Cerebellar nuclear complex (tissue), 1 donor: ENCODE data around the gene LEMD2.

ENCODE experiments used
- DNase-seq, 2 experiments: peaks; one replicate each; lab custom pipeline; 2025; lab: John Stamatoyannopoulos, UW

The LEMD2 gene

DNA sequence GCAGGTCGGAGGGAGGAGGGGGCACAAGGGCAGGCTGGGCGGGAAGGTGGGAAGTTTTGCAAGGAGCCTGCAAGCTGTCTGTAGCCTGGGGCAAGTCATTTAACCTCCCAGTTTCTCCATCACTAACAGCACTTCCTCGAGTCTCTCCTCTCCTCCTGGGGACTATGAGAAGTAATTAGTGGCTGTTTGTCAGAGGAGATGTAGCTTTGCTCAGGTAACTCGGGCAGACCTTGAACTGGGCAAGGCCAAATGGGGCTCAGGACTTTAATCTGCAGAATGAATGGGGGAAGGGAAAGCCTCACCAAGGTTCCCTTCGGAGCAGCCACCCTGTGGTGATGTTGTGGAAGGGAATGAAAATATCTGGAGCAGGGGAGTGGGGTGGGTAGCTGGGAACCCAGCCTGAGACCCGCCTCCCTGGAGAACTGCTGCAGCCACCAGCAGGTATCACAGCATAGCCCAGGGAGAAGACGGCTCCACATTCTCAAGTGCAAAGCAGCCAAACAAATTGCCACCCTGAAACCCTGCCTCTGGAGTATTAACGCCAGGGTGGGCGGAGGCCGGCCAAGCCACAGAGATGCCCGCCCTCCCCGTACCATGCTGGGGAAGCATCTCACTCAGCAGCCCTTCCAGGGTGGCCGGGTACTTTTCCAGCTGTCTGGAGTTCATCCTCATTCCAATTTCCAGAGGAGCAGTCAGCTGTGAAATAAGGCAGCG lies 6.1 kb upstream of the LEMD2 start:
- no peak for DNase-seq

DNA sequence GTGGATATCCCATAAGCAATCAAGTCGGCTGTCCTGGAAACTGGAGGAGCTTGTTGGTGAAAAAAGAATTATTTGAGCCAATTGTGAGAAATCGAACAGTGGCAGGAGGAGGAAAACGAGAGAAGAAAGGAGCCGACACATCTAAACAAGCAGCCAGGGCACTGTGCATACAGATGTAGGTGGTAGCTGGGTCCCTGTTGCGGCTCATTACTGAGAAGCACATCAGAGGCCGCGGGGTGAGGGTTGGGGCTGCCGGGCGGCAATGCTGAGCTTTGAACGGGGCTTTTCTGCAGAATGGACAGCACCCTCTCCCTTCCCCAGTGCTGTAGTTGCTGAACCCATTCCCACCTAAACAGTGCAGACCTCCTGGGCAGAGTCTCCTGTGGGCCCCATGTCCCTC lies 4.1 kb upstream of the LEMD2 start:
- DNase-seq = no peak

DNA sequence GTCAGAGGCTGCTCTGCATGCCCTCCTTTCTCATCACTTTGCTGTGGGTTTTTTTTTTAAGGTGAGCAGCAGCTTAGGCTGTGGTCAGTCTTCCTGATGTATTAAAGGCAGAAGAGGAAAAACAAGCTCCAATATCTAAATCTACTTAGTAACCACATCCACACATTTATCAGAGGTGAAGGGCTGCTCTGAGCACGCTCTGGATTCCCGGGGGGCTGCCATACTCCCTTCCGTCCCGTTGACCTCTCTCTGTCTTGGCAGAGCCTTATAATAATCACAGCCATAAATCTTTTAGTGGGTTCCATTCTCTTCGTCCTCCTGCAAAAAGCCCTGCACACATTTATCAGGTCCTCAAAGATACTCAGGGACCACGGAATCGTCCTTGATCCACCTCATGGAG lies 2.7 kb upstream of the LEMD2 start:
- DNase-seq = no peak

DNA sequence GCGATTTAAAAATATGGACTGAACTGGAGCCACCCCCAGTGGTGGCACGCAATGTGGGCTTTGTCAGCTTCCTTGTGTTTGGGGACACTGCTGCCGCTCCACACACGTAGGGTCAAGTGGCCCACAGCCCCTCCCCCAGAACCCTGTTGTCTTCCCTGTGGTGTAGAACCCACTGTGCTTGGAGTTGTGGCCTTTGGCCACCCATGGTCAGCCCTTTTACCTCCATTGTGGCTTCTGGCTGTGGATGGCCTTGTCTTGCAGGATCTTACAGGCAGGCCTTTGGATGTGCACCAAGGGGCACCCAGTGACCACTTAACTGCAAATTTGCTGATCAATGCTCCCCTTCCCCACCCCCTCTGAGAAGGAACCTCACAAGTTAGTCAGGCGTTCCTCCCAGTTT lies 2.0 kb upstream of the LEMD2 start:
- no peak for DNase-seq

DNA sequence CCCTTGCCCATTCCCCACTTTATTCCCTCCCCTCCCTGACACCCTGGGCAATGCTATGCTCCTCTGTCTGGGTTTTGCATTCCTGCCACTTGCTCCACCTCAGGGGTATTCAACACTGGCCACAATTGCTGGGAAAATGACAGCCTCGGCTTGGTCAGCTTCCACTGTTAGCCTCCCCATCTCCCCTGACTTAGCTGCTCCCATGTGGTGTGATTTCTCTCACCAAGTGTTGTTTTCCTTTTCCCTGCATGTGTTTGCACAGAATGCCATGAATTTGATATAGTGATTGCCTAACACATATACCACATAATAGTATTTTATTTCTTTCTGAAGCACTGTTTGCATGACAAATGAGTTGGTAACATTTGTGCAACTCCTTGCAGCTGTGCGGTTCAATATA lies 1.4 kb upstream of the LEMD2 start:
- no peak for DNase-seq

DNA sequence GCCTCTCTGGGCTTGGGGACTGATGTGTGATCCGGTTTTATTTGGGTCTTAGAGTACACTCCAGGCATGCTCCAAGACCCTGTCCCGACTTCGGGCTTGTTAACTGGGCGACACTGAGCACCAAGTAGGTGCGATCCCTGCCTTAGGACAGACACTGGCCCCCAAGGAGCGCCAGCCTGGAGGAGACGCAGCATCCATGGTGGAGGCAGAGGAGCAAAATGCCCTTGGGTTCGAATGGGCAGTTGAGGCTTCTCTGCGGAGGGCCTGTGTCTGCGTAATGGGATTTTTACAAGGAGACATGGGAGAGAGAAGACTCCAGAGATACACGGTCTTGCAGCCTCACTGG lies 593 bp upstream of the LEMD2 start:
- DNase-seq = no peak

DNA sequence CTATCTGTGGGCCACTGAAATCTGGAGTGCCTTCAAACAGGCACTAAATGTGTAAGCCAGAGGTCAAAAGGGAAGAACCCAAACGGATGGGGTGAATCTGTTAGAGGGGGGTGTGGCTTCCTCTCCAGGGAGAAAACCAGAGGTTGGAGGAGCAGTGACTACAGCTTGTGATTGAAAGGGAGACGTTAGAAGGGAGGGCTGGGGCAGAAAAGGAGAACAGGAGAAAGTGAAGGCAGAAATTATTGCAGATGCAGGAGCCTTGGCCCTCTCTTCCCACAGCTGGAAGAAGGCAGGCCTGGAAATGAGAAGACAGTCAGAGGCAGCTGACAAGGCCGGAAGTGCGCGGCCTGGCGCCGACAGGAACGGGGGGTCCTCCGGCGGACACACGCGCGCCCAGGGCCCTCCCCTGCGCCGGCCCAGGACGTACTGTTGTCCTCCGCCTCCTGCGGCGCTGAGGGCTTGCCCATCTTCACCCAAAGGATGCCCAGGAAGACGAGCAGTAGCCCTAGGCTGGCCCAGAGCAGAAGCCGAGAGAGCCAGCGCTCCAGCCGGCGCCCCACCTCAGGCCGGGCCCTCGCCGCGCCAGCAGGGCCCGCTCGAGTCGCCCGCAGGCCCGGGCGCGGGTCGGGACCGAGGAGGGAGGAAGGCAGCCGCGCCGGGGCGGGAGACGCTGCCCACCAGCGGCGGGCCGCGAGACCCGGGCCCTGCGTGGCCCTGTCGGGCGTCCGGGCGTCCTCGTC lies 806 bp downstream of the LEMD2 start:
- no peak for DNase-seq

DNA sequence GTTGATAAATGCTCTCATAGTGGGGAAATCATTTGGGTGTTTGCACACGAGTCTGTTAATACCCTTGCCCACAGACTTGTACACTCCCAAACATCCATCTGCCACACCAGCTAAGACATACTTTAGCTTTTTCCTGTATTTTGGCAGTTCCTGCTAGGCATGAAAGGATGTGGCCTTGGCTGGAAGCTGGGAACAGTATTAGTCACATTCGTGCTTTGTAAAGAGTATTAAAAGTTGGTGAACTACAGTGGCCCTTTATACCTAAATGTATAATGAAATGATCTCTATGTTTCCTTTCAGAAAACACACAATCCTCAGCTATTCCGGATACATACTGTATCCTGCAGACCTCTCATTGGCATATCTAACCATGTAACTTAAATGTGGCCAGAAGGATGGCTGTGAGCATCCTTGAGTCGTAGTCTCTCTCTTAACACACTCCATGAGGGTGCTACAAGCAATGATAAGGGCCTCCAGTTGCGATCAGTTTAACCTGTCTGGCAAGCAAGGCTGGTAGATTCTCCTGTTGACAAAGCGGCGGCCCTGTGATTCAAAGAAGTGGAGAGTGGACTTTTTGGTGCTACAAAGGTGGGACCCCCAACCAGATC lies 1.5 kb downstream of the LEMD2 start:
- no peak for DNase-seq

DNA sequence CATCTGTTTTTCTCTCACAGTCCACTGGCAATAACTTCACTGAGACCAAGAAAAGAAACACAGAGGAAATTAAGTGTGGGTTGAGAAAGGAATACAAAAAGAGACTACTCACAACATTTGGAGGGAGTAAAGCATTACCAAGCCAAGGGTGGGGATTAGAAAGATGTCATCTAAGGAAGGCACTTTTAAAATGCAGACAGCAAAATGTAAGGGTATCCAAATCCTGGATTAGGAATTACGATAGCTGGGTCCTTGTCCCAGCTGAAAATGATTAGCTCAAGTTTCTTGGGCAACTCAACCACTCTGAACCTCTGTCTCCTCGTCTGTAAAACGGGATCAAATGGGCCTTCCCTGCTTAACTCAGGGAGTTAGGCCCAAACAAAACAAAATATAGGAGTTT lies 2.2 kb downstream of the LEMD2 start:
- DNase-seq = no peak

DNA sequence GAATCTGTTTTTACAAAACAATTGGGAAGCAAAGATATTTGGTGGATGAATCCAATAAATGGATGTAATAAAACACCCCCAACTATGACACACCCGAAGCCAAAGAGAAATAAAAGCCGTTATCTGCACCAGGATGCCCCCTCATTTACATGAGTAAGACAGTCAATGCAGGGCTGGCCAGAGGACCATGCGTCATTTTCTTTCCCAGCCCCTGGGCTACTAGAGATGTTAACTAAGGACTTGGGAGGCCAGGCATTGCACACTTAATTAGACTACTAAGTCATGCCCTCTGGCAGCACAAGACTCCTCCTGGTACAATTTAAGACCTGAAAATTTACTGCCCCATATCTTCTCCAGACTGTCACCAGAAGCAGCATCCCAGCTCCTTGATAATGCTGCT lies 3.2 kb downstream of the LEMD2 start:
- DNase-seq = no peak

DNA sequence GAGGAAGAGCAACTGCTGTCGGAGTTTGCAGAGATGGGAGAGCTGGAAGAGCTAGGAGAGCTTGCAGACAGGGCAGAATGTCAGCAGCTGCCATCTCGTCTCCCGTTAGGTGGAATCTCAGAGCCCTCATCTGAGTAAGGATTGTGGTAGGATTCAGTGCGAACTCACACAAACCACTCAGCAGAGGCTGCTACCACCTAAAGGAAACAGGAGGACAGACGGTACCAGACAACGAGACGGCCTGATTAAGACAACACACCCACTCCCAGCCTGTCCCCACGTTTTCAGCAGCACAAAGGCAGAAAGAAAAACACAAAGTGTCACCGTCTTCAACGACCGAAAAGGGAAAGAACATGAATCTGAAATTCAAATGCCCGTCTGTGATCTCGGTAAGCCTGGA lies 4.1 kb downstream of the LEMD2 start:
- DNase-seq = no peak

DNA sequence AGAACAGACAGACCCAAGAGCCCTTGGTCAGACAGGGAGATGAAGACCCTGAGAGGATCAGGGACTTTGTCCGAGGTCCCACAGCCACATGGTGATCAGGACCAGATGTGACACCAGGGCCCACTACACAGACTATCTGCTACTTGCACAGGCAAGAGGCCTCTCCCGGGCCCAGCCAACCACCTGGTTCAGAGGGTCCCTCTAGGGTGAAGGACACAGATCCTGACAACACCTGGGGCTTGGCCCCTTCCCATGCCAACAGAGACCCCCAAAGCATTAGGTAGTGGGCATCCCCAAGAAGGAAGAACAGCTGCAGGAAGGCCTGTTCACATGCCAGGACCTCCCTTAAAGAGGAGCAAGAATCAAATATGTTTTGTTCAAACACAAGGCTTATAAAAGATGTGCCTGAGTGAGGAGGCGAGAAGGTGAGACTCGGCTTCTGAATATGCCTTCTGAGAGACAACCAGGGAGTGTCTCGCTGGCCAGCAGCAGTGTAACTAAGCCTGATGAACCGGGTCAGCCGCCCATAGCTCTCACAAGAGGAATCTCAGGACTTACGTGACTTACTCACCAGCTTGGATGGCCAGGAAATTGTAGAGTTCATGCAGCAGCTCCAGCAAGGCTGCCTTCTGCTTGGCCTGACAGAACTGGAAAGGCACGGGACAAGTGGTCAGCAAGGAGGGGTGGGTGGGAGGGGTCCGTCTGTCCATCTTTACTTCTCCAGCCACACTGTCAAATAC lies 5.0 kb downstream of the LEMD2 start:
- no peak for DNase-seq

DNA sequence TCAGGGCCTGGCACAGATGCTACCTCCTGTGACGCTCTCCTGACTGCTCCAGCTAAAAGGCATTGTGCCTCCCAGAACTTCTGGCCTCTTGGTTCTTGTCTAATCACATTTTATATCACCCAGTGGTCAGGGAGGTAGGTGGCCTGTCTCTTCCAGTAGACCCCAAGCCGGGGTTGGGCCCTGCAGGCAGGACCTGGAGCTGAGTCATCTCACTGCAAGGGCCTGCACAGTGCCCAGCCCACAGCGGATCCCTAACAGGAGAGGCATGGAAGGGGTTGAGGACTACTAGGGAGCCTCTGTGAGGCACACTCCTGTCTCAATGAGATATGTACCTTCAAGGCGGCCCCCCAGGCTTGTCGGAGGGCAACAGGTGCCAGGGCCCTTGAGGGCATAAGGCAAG lies 6.4 kb downstream of the LEMD2 start:
- DNase-seq = no peak

DNA sequence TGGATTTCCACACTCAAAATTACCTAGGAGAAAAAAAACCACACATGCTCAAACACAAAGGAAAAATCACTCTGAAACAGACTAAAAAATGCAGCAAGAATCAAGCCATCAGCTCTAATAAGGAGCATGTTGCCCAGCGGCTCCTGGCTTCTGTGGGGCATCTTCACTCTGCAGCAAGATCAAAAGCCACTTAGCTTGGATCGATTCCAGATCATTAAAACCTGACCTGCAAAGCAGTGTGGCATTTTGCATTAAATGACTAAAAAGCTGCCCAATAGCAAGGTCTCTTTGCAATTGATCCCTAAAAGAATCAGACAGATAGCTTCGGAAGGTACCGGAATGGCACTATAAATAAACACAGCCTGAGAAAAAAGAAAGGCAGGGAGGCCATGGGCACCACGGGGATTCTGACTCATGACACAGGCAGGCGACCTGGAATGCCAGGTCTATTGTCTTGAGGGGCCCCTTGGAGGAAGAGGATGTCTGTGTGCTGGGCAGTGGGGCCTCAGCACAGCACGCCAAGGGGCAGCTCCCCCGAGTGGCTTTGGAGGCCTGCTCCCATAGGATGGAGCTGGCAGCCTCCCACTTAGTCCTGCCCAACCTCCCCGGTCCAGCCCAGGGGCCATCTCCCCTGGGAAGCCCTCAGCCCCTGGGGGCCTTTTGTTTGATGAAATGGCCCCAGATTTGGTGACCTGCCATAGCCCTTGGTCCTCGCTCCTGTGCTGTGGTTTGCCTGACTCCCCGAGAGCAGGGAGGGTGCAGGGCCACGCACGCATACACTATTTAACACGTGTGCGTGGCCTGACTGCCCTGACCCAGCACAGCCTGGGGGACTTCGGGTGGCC lies 7.6 kb downstream of the LEMD2 start:
- DNase-seq = no peak

DNA sequence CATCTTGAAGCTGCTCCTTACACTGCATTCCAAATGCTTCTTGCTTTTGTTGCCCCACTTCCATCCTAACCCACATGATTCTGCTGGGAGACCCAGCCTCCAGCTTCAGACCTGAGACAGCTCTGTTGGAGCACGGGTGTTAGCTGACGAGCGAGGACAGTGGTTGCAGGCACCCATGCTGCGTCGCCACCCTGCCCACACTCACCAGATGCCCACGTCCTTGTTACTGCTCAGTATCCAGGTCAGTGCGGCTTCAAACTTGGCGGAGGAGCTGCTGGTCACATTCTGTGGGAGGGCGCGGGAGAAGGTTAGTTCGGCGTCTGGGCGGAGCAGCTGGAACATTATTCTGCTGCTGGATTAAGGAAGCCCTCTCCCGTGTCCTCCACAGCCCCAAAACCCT lies 9.0 kb downstream of the LEMD2 start:
- DNase-seq = no peak

DNA sequence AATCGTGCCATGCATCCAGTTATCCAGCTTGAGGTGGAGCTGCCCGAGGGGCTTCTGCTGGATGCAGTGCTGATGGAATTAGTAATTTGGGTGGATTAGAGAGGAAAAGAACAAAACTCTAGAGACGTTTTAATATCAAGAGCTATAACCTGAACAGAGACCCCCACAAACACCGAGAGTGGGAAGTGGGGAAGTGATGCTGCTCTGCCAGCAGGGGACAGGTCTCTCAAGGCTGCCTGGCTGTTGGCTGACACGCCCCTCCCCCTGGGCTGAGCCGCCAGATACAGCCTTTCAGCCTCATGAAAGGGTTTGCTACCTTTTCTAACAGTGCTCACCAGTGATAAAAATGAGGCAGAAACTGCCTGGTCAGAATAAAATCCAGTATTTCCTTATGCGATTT lies 9.6 kb downstream of the LEMD2 start:
- DNase-seq = no peak

DNA sequence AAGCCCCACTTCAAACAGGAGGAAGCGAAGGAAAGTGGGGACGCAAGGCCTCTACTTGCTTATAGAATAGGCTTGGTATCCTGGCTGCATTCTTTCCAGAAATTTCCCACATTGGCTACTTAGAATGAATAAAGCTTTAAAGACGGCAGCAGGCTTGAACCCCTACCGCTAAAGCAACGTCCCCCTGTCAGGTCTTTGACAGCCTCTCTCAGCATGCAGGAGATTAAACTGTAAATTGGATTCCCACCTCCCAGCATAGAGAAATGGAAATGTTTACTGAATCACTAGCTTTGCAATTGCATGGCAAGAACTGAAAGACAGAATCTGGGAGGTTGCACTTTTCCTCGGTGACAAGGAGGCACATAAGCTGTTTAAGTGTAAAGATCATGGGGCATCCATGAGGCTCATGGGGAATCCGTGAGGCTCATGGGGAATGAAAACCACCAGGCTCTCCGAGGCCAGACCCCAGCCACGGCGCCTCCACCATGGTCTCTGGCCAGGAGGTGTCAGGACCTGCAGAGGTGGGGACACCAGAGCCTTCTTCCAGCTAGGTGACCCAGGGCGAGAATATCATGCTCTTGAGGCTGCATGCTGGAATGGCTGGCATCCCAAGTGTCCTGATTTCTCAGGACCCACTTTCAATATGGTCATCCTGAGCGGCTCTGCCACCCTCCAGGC lies 10.3 kb downstream of the LEMD2 start:
- no peak for DNase-seq

DNA sequence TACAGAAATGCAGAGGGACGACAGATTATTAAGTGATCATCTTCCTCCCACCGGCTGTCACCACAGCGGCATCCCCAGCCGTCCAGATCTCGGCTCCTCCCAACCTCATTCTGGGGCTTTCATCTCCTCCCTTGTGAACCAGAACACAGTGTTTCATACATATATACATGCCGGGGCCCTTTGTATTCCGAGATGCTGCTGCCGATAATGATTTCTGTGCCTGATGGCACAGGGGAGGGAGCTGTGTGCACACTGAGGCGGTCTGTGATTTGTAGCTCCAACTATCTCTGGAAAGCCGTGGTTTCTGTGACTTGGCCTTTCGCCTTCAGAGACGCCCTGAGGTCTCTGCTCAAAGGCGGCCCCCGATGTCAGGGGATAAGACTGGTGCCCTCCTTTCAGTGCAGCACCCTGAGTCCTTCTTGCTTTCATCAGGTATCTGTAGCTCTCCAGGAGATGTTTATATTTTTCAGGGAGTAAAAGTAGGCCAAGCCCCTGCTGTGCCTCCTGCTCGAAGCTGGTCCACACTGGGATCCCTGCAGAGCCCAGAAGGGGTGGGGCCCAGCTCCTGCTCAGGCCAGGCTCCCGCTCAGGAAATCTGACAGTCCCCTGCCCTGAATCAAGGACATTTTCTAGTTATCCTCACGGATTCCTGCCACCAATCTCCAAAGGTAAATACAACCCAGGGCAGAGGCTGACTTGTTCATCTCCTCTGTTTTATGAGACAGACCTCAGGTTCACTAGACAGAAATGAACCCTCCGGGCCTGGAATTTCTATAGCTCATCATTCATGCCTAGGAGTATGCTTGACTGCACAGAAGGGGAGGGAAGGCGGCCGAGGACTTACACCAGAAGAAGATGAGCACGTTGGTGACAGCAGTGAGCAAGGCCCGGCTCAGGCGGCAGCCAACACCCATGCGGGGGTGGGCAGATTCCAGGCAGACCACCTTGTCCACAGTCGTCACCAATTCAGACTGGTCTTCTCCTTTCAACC lies 11.2 kb downstream of the LEMD2 start:
- DNase-seq = no peak

DNA sequence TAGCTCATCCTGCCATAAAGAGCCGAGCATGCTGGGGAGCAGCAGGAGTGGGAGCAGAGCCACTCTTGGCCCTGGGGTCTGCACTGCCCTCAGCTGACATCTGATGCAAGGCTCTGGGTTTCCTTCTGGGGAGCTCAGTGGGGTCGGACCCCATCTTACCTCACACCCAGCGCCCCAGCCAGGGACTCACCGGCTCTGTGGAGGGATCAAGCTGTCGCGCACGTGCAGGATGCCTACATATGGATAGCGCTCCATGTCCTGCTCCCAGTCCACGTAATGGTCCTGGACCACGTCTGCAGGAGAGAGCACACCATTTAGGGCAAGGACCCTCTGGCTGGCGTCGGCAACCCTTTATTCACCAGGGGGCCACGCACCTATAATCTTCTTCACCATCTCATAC lies 12.2 kb downstream of the LEMD2 start:
- DNase-seq = no peak

DNA sequence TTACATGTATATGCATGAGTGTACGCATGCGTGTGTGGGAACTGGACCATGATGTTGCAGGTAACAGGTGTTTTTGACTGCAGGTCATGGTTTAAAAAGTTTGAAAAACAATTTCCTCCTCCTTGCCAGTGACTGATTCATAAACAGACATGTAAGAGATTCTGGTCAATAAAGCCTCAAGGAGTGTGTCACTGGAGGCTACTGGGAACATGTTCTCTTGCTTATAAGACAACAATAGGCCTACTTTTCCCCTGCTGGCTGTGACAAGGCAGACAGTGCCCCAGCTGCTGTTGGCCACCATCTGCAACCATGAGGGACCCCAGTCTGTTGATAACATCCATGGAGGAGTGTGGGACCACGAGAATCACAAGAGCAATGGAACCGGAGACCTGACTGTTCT lies 12.7 kb downstream of the LEMD2 start:
- DNase-seq = no peak
